Suprapubic skin (tissue), 4 donors: Measurements from ENCODE around the gene RUSF1. TPM values are rescaled to one million over a fixed set of nuclear protein-coding genes. Genes with fewer than 3 reads are reported as not detected.

ENCODE experiments used
- DNase-seq, 2 donors: peaks; one replicate each; pipeline ENCODE4 v3.0.0-alpha.2; 2019; ENCODE audit warnings: low spot score in 2 of 2
- H3K27ac ChIP-seq: fragments of 200-600 bp; sonication (generic); one replicate; pipeline ENCODE4 v1.5.1; 2019
- H3K27me3 ChIP-seq: fragments of 200-600 bp; sonication (generic); one replicate; pipeline ENCODE4 v1.5.1; 2019
- H3K36me3 ChIP-seq: fragments of 200-600 bp; sonication (generic); one replicate; pipeline ENCODE4 v1.5.1; 2019
- H3K4me1 ChIP-seq: fragments of 200-600 bp; sonication (generic); one replicate; pipeline ENCODE4 v1.5.1; 2019
- H3K4me3 ChIP-seq: fragments of 200-600 bp; sonication (generic); one replicate; pipeline ENCODE4 v1.5.1; 2019; ENCODE audit warnings: mild to moderate bottlenecking
- H3K9me3 ChIP-seq: fragments of 200-600 bp; sonication (generic); one replicate; pipeline ENCODE4 v1.5.1; 2019
- EP300 ChIP-seq: sonication (generic); formaldehyde crosslinking; IDR thresholded peaks from one replicate; pipeline ENCODE4 v1.6.1; 2017; ENCODE audit warnings: antibody characterized with exemption
- POLR2A ChIP-seq, 2 donors: fragments of 450-650 bp; IDR thresholded peaks; one replicate each; pipeline ENCODE4 v1.6.1; 2017; ENCODE audit warnings: antibody characterized with exemption in 2 of 2, mild to moderate bottlenecking in 2 of 2, moderate library complexity in 2 of 2
- POLR2AphosphoS5 ChIP-seq, 3 donors: sonication (generic); formaldehyde crosslinking; IDR thresholded peaks; one replicate each; pipeline ENCODE4 v1.6.1; 2017; ENCODE audit warnings: antibody characterized with exemption in 3 of 3
- WGBS: methylation state at CpG from one replicate; pipeline ENCODE4 v1.1.5; 2018; 5-methylcytosine and 5-hydroxymethylcytosine counted together
- total RNA-seq, 4 donors: library from RNA; depleted of rRNA; stranded (reverse); fragments of >200 nt; gene quantifications; one replicate each; pipeline ENCODE4 v1.1.0, GENCODE V29; 2016
- TF ChIP-seq, protein P1 (sequence below), 2 donors: fragments of 200-600 bp in 1 of 2; fragments of 450-650 bp in 1 of 2; sonication (generic) in 1 of 2; IDR thresholded peaks; one replicate each; pipeline ENCODE4 v1.5.1; 2016 to 2019; ENCODE audit warnings: antibody characterized with exemption in 2 of 2, mild to moderate bottlenecking in 1 of 2, moderate library complexity in 1 of 2

Gene RUSF1
- total RNA-seq, 4 donors from 2014 or later: 44.6 to 109 (median 56.1) TPM

DNA sequence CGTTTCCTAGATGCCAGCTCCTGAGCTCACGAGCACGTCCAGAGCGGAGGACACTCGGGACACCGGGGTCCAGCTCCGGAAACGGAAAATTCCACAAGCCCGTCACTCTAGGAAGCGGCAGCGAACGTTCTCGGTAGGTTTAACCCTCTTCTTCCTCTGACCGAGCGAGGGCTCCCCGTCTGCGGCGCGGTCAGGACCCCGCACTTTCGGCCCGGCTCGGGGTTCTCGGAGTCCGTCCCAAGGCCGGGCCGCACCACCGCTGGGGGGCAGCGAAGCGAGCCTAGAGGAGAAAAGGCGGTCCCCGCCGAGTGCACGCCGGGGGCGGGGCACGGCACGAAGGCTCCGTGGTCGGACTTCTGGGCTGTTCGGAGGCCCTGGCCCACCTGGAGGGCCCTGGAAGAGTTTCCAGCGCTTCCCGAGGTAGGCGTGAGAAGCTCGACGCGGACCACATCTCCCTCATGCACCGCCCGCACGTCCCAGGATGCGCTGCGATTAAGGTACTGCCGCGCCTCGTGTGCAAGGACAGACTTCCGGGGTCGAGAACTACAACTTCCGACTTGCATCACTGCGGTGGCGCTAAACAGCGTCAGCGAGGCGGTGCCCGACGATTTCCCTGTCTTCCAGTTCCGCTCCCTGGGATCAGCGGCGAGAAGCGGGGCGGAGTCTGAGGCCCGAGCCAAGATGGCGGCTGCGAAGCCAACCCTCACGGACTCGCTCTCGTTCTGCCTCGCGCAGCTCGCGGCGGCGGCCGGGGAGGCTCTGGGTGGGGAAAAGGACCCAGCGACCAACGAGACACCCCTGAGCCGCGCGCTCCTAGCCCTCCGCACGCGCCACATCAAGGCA lies 49.1 kb downstream of the RUSF1 start, which contains the start of gene ARMC5:
TSS of gene ARMC5 (plus strand) at position 658 of the 843 bp plus-strand sequence. CDS start at position 682, 24 bp downstream.
- Histone ChIP-seq H3K27me3 (no peaks in the 10 kb centered on the region), H3K36me3 (peaks cover 20% of the 10 kb centered on the region), H3K27ac (peak within 1 kb of the TSS; percentile 100), H3K4me1 (peaks cover 58% of the 10 kb centered on the region), H3K9me3 (no peaks in the 10 kb centered on the region), H3K4me3 (peak within 1 kb of the TSS; percentile 93)
- WGBS: 0% methylated on average over 12 of the region's 91 CpGs
- TF ChIP-seq POLR2AphosphoS5 (IDR thresholded peaks at IDR 0.05): peak in 2 of 3 donors; percentile 64 to 96
- TF ChIP-seq, protein P1, sequence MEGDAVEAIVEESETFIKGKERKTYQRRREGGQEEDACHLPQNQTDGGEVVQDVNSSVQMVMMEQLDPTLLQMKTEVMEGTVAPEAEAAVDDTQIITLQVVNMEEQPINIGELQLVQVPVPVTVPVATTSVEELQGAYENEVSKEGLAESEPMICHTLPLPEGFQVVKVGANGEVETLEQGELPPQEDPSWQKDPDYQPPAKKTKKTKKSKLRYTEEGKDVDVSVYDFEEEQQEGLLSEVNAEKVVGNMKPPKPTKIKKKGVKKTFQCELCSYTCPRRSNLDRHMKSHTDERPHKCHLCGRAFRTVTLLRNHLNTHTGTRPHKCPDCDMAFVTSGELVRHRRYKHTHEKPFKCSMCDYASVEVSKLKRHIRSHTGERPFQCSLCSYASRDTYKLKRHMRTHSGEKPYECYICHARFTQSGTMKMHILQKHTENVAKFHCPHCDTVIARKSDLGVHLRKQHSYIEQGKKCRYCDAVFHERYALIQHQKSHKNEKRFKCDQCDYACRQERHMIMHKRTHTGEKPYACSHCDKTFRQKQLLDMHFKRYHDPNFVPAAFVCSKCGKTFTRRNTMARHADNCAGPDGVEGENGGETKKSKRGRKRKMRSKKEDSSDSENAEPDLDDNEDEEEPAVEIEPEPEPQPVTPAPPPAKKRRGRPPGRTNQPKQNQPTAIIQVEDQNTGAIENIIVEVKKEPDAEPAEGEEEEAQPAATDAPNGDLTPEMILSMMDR (IDR thresholded peaks at IDR 0.05): peak; percentile 40 to 50
- peak; percentile 64 for TF ChIP-seq POLR2A (IDR thresholded peaks at IDR 0.05)
- no peak for TF ChIP-seq EP300
- DNase-seq: peak; percentile 99

DNA sequence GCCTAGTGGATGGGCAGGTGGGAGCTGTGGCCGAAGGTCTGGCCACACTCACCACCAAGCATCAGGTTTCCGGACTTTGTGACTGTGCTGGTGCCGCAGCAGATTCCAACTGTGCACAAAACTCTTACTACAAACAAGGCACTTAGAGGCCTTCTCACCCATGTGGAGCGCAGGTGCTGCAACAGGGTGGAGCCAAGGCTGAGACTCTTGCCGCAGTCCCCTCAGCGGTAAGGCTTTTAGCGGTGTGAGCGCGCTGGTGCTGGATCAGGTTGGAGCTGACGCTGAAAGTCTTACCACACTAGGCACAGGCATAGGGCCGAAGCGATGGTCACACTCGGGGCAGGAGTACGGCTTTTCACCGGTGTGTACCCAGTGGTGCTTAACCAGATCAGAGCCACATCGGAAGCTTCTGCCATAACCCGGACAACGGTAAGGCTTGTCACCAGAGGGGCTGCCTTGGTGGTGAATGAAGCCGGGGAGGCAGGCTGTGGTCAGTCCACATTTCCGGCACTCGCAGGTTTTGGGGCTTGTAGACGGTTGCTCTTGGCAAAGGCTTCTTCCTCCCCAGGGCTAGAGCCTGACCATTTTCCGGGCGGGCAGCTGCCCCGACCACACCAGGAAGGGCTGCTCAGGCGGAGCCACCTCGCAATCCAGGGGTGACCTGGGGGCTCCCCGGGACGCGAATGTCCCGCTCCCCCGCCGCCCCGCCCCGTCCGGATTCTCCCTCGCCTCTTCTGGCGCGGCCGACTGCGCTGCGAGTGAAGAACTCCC lies 49.9 kb downstream of the RUSF1 start:
- DNase-seq: peak in 1 of 2 donors; percentile 85
- WGBS: no CpG with 5 or more reads among the region's 42 CpGs
- H3K9me3 ChIP-seq: no peaks in the 10 kb centered on the region
- peak overlapping the region; percentile 93 for H3K4me3 ChIP-seq
- H3K4me1 ChIP-seq: peaks cover 65% of the 10 kb centered on the region
- peaks cover 14% of the 10 kb centered on the region for H3K36me3 ChIP-seq
- TF ChIP-seq POLR2A (IDR thresholded peaks at IDR 0.05) (no peak), POLR2AphosphoS5 (IDR thresholded peaks at IDR 0.05) (no peak), EP300 (no peak)
- TF ChIP-seq, protein P1 (IDR thresholded peaks at IDR 0.05): no peak
- H3K27ac ChIP-seq: peak overlapping the region; percentile 100
- H3K27me3 ChIP-seq: no peaks in the 10 kb centered on the region

DNA sequence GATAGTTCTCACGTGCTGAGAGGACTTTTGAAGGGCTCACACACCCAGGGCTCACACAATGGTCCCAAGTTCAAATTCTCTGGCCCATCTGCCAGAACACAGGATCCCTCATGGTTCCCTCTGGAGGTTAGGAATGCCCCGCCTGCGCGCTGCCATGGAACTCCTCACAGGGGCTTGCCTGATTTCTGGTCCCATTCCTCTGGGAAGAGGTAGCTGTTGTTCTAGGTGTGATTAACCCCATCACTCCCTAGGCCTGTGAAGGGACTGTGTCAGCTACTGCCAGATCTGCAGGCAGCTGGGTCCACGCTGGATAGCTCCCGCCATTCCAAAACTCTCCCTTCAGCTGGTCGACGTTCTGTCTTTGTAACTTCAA lies 51.2 kb downstream of the RUSF1 start:
- Histone ChIP-seq H3K9me3 (no peaks in the 10 kb centered on the region), H3K36me3 (peaks cover under 1% of the 10 kb centered on the region), H3K4me3 (peak overlapping the region; percentile 93), H3K4me1 (peaks cover 78% of the 10 kb centered on the region), H3K27ac (no peak overlapping the region), H3K27me3 (no peaks in the 10 kb centered on the region)
- WGBS: 72% methylated on average over 6 of the region's 8 CpGs
- DNase-seq: no peak
- no peak for TF ChIP-seq POLR2A (IDR thresholded peaks at IDR 0.05)
- TF ChIP-seq EP300: no peak
- TF ChIP-seq POLR2AphosphoS5 (IDR thresholded peaks at IDR 0.05): no peak
- TF ChIP-seq, protein P1 (IDR thresholded peaks at IDR 0.05): no peak

DNA sequence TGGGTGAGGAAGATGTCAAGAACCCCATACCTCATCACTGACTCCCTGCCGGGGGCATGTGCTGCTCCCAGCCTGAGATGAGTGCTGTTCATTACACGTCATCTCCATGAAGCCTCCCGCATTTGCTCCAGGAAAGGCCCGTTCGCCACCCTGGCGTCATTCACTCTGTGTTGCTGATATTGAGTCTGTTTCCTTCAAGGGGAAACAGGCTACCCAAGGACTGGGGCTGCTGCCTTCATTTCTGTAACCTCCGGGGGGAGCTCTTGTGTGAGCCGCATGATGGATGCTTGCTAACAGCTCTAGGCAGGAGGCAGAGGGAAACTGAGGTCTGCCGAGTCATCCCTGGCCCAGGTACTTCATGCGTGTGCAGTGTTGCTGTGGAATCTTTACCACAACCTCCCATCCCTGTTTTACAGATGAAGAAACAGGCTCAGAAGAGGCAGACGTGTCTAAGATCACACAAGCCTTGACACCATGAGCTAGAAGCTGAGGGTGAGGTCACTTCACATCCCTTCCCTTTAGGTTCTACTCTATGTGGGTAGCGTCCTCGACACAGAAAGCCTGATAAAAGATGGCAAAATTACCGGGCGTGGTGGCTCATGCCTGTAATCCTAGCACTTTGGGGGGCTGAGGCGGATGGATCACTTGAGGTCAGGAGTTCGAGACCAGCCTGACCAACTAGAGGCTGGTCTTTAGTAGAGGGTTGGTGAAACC lies 52.4 kb downstream of the RUSF1 start:
- Histone ChIP-seq H3K27me3 (no peaks in the 10 kb centered on the region), H3K27ac (no peak overlapping the region), H3K4me3 (no peak overlapping the region), H3K4me1 (peaks cover 81% of the 10 kb centered on the region), H3K36me3 (no peaks in the 10 kb centered on the region), H3K9me3 (no peaks in the 10 kb centered on the region)
- TF ChIP-seq, protein P1 (IDR thresholded peaks at IDR 0.05): no peak
- no peak for TF ChIP-seq POLR2AphosphoS5 (IDR thresholded peaks at IDR 0.05)
- no peak for TF ChIP-seq POLR2A (IDR thresholded peaks at IDR 0.05)
- no peak for TF ChIP-seq EP300
- no peak for DNase-seq
- 86% methylated on average over 15 of the region's 17 CpGs for WGBS
